Measurements from ENCODE around the gene CLDN4.
"Not testable (repeated sequence)": the region's sequence is repeated elsewhere in the genome, so short reads cannot be mapped to it uniquely, and the experiment has no call there.

The CLDN4 gene

DNA sequence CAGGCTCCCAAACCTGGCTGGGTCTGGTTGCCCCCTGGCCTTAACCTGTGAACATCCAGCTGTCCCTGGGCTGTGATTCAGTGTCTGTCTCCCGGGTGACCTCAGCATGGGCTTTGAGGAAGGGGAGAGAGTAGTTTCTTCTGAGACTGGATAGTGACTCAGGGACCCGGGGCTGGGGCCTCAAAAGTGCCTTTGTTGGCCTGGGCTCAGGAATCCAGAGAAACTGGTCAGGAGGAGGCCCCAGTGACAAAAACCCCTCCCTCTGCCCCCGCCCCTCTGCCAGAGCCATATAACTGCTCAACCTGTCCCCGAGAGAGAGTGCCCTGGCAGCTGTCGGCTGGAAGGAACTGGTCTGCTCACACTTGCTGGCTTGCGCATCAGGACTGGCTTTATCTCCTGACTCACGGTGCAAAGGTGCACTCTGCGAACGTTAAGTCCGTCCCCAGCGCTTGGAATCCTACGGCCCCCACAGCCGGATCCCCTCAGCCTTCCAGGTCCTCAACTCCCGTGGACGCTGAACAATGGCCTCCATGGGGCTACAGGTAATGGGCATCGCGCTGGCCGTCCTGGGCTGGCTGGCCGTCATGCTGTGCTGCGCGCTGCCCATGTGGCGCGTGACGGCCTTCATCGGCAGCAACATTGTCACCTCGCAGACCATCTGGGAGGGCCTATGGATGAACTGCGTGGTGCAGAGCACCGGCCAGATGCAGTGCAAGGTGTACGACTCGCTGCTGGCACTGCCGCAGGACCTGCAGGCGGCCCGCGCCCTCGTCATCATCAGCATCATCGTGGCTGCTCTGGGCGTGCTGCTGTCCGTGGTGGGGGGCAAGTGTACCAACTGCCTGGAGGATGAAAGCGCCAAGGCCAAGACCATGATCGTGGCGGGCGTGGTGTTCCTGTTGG lies at the start of gene CLDN4:
Gene CLDN4, plus strand, starts transcription at position 316 of the 903 bp plus-strand sequence. Its CDS starts 206 bp downstream, at position 522.
- DNase-seq: peak; percentile 70

DNA sequence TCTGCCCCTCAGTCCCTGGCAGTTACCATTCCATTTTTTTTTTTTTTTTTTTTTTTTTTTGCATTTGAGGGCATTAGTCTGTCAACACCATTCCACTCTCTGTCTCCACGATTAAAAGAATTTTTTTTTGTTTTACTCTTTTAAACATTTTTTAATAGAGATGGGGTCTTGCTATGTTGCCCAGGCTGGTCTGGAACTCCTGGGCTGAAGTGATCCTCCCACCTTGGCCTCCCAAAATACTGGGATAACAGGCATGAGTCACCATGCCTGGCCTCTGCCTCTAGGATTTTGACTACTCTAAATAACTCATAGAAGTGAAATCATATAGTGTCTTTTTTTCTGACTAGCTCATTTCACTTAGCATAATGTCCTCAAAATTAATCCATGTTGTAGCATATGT lies 44.2 kb upstream of the CLDN4 start:
- DNase-seq: no peak

DNA sequence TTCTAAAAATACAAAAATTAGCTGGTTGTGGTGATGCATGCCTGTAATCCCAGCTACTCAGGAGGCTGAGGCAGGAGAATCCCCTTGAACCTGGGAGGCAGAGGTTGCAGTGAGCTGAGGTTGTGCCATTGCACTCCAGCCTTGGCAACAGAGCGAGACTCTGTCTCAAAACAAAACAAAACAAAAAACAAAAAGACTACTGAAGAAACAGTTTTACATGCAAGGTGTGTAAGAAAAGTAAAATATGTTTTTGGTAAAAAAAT lies 43.1 kb upstream of the CLDN4 start:
- not testable (repeated sequence) for DNase-seq

DNA sequence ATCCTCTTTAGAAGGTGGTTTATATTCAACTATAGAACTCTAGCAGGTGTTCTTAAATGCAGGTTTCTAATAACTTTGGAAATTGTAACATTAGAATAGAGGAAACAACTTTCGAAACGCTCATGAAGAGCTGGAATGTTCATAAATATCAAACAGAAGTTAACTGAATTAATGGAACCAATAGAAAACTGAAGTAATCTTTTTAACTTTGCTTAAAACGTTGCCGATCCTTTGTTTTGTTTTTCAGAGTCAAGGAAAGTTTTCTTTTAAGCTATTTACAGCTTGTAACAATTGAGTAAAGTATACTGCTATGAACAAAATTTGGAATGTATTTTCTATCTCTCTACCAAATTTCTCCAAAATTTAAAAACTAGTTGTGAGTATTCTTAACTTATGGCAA lies 41.7 kb upstream of the CLDN4 start:
- no peak for DNase-seq

- not testable (repeated sequence) for DNase-seq
Measured at GRCh38 chr7:73791170-73791690, 39.6 kb upstream of the CLDN4 start.

DNA sequence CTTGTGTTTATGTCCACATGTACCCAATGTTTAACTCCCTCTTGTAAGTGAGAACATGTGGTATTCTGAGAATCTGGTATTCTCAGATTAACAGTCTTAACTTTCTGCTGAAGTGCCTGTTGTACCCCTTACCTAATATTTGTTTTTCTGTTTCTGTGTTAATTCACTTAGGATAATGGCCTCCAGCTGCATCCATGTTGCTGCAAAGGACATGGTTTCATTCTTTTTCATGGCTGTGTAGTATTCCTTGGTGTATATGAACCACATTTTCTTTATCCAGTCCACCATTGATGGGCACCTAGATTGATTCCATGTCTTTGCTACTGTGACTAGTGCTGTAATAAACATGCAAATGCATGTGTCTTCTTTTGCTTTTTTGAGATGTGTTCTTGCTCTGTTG lies 35.6 kb upstream of the CLDN4 start:
- not testable (repeated sequence) for DNase-seq

DNA sequence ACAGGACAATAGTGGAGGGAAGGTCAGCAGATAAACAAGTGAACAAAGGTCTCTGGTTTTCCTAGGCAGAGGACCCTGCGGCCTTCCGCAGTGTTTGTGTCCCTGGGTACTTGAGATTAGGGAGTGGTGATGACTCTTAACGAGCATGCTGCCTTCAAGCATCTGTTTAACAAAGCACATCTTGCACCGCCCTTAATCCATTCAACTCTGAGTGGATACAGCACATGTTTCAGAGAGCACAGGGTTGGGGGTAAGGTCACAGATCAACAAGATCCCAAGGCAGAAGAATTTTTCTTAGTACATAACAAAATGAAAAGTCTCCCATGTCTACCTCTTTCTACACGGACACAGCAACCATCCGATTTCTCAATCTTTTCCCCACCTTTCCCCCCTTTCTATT lies 34.1 kb upstream of the CLDN4 start:
- DNase-seq: not testable (repeated sequence)

- not testable (repeated sequence) for DNase-seq
Measured at GRCh38 chr7:73797176-73797575, 33.6 kb upstream of the CLDN4 start.

GRCh38 chr7:73799282-73800141 lies 31.3 kb upstream of the CLDN4 start:
- DNase-seq: no peak

DNA sequence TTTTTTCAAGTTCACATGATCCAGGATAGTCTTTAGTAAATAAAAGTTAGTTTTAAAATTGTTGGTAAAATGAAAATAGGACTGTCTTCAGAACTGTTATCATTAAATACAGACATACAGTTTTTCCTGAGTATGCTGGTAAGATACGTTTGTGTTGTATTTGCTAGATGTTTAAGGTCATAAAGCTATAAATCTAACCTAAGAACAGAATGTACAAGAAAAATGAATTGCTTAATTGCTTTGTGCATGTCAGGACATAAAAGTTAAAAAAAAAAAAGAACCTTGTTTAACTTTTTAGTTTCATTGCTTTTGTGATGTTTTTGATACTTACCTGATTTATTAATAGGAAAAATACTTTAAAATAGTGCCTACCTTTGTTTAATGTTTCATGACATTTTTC lies 29.2 kb upstream of the CLDN4 start:
- no peak for DNase-seq

- DNase-seq: no peak
Measured at GRCh38 chr7:73802459-73802858, 28.3 kb upstream of the CLDN4 start.

DNA sequence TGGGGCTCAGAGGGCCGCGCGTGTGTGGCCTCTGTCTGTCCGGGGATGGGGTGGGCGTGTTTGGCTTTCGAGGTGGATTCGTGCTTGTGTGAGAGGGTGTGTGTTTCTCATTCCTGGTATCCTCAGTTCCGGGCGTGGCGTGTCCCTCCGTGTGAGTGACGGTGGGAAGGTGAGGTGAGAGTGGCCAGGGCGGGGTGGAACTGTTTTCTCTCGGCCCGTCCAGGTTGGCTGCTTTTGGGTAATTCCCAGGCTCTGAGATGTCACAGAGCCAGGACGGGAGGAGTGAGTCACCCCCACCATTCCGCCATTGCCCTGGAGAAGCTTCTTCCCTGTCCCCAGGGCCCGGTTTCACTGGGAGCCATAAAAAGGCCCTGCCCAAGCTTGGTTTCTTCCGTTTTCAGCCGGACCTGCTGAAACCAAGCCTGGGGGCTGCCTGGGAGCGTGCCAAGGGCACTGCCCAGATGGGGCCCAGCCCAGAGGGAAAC lies 21.3 kb upstream of the CLDN4 start:
- no peak for DNase-seq

DNA sequence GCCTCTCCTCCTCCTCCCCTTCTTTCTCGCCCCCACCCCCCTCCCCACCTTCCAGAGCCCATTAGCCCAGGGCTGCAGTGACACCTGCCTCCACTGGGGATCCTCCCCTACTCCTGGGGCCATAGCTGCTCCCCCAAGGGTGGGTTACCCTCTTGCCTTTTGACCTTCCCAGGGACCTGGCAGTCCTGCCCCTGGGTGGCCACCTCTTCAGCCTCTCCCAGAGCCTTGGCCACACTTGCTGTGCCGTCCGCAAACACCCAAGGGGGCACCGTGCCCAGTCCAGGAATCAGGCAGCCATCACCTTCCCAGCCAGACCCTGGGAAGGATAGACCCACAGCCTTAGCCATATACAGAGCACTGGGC lies 19.8 kb upstream of the CLDN4 start:
- no peak for DNase-seq

GRCh38 chr7:73811760-73812168 lies 19.0 kb upstream of the CLDN4 start:
- peak; percentile 72 for DNase-seq

DNA sequence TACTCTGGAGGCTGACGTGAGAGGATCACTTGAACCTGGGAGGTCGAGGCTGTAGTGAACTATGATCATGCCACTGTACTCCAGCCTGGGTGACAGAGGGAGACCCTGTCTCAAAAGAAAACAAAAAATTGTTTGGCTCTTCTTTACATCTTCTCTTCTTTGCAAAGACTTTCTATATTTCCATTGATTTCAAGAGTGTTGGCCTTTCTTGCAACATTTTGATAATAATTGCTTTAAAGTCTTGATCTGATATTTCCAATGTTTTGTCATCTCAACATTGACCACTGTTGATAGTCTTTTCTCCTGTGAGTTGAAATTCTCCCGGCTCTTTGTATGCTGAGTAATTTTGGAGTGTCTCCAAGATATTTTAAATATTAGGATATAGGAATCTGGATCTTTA lies 17.8 kb upstream of the CLDN4 start:
- DNase-seq: no peak

DNA sequence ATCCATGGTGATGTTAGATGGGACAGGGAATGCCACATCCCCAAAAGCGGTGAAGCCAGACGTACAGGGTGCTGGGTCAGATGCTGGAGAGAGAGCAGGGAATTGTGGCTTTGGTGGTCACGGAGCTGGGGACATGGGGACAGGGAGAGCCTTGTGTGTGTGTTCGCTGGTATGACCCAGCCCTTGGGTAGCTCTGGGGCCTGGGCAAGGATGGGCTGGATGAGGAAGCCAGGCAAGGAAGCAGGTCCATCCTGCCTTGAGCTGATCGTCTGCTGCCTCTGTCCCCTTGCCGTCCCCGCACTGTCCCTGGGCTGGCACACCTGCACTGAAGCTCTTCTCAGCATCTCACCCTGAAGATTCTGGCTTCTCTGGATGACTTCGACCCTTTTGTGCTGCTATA lies 15.4 kb upstream of the CLDN4 start:
- no peak for DNase-seq

DNA sequence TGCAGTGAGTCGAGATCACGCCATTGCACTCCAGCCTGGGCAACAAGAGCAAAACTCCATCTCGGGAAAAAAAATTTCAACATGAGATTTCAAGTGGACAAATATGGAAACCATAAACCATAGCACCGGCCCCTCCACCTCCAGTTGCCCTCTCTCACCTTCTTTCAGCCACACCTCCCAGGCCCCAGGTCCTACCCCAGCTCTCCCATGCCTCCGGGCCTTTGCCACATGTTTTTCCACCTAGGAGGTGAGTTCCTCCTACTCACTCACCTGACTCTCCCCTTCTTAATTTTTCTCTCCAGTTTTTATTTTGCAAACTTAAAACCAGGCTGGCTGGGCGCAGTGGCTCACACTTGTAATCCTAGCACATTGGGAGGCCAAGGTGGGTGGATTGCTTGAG lies 13.7 kb upstream of the CLDN4 start:
- no peak for DNase-seq

DNA sequence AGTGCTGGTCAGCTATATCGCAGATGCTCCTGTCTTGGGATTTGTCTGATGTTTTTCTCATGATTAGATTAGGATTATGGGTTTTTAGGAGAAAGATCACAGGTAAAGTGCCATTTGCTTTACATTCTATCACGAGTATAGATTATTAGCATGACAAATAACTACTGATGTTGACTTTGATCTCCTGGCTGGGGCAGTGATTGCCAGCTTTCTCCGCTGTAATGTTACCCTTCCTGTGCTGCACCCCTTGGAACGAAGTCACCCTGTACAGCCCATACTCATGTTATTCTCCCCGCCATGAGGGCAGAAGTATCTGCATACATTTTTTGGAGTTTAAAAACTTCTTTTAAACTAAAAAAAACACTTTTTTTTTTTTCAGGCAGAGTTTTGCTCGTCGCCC lies 10.8 kb upstream of the CLDN4 start:
- DNase-seq: no peak

DNA sequence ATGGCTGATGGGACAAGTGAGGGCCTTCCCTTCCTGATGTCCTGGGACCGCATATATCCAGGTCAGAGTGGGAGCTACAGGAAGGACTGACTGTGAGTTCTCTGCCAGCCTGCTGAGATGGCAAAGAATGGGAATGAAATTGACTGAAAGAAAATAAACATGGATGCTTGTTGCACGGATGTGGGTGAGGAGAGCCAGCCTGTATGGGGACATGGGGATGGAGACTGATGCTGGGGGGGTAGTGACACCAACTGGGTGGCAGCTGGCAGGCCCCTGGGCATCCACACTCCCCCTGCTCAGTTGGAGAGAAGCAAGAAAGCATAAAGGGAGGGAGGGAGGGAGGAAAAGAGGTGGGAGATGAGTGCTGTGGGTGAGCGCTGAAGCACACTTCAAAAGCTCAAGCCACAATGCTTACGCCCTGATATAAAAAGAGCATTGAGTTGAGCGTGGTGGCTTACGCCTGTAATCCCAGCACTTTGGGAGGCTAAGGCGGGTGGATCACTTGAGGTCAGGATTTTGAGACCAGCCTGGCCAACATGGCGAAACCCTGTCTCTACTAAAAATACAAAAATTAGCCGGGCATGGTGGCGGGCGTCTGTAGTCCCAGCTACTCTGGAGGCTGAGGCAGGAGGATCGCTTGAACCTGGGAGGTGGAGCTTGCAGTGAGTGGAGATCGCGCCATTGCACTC lies 9.1 kb upstream of the CLDN4 start:
- not testable (repeated sequence) for DNase-seq

- DNase-seq: no peak
Measured at GRCh38 chr7:73822319-73823173, 8.2 kb upstream of the CLDN4 start.

DNA sequence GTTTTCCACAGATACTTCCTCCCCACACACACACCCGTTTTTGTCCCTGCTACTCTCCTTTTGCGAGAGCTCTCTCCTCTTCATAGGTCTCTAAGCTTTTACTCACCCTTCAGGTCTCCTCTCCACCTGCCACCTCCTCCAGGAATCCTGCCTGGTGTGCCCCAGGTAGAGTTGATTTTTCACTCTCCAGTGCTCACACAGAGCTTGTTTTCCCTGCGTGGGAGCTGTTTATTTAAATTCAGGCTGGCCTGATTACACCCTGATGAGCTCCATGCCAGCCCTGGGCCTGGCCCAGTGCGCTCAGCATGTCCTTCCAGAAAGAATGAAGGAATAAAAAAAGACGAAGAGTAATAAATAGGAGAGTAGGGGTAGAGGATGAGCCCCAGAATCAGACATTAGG lies 7.5 kb upstream of the CLDN4 start:
- no peak for DNase-seq
